Neural progenitor cell (in vitro differentiated cells): ENCODE results near the gene PITX3.
A peak's percentile ranks its signal among the peaks of the same experiment; 100 is the strongest.

Experiments used
- CTCF ChIP-seq: fragments of 200-600 bp; sonication (generic); IDR thresholded peaks from 2 replicates; pipeline ENCODE4 v1.5.1; 2017; ENCODE audit warnings: antibody characterized with exemption, mild to moderate bottlenecking
- EZH2 ChIP-seq: fragments of 200-600 bp; sonication (generic); IDR thresholded peaks from 2 replicates; pipeline ENCODE4 v1.6.1; 2017; ENCODE audit warnings: antibody characterized with exemption, mild to moderate bottlenecking, moderate library complexity
- EZH2phosphoT487 ChIP-seq: fragments of 200-600 bp; sonication (generic); IDR thresholded peaks from 2 replicates; pipeline ENCODE4 v1.6.1; 2017; ENCODE audit warnings: antibody characterized with exemption

GRCh38 chr10:102240467-102241031, 763 bp downstream of the PITX3 start:
- TF ChIP-seq CTCF, result no peak
- peak; percentile 55 for TF ChIP-seq EZH2phosphoT487
- no peak for TF ChIP-seq EZH2
